ENCODE results near the gene MTOR. TPM values are rescaled to one million over a fixed set of nuclear protein-coding genes. Genes with fewer than 3 reads are reported as not detected.

Gene MTOR
- polyA plus RNA-seq, 1 of the 3 experiments (the other 2 are of a cell fraction), result 20.9 TPM

- Histone ChIP-seq H3K4me2 (no peak overlapping the region), H3F3A (replicated peaks; ENCODE audit: insufficient read depth) (peaks cover 22% of the 10 kb centered on the region), H3K27me3 (ENCODE audit: insufficient read depth) (no peaks in the 10 kb centered on the region), H3K27ac (ENCODE audit: low read depth in 2 of 2, low read length in 1 of 2) (peak overlapping the region in 1 of 2 experiments; percentile 85; a peak in 1 of 4 replicates), H3K9ac (no peak overlapping the region), H3K4me1 (ENCODE audit: control insufficient read depth in 1 of 2, insufficient read depth in 2 of 2, low read depth in 1 of 2, low read length in 1 of 2) (peaks cover 5 to 19% of the 10 kb centered on the region in 2 experiments), H3K9me3 (no peaks in the 10 kb centered on the region), H3K36me3 (replicated peaks in 1 of 2; ENCODE audit: control insufficient read depth in 1 of 2, insufficient read depth in 2 of 2, low read length in 1 of 2) (peaks cover 16 to 17% of the 10 kb centered on the region in 2 experiments), H2AFZ (ENCODE audit: low read depth) (no peak overlapping the region), H3K4me3 (ENCODE audit: low read depth in 2 of 2, low read length in 1 of 2) (no peak overlapping the region), H3K9me2 (no peaks in the 10 kb centered on the region), H4K20me1 (ENCODE audit: insufficient read depth) (no peaks in the 10 kb centered on the region), H3K79me2 (ENCODE audit: insufficient read depth) (no peaks in the 10 kb centered on the region)
- no peak for TF ChIP-seq ELF1 (IDR thresholded peaks at IDR 0.05)
- 95% methylated on average over 8 of the region's 8 CpGs for WGBS (ENCODE audit: low lambda C conversion rate)
- CTCF ChIA-PET, result interaction anchor here (0.6 to 1.3 kb wide), 3 partner anchors 14 to 24 kb away, joined by 3 to 4 read pairs (median 3); no protein-coding TSS in a partner anchor
- no peak for DNase-seq
- POLR2A ChIA-PET, result no interaction called here
Observed at GRCh38 chr1:11157394-11157793, 105.0 kb downstream of the MTOR start.

GRCh38 chr1:11156963-11157362 is 105.4 kb downstream of the MTOR start:
- Histone ChIP-seq H3F3A (replicated peaks; ENCODE audit: insufficient read depth) (peaks cover 22% of the 10 kb centered on the region), H3K36me3 (replicated peaks in 1 of 2; ENCODE audit: control insufficient read depth in 1 of 2, insufficient read depth in 2 of 2, low read length in 1 of 2) (peaks cover 16 to 20% of the 10 kb centered on the region in 2 experiments), H3K27me3 (ENCODE audit: insufficient read depth) (no peaks in the 10 kb centered on the region), H3K4me3 (ENCODE audit: low read depth in 2 of 2, low read length in 1 of 2) (no peak overlapping the region), H2AFZ (ENCODE audit: low read depth) (no peak overlapping the region), H3K9me2 (no peaks in the 10 kb centered on the region), H3K79me2 (ENCODE audit: insufficient read depth) (no peaks in the 10 kb centered on the region), H3K9ac (no peak overlapping the region), H4K20me1 (ENCODE audit: insufficient read depth) (no peaks in the 10 kb centered on the region), H3K4me2 (no peak overlapping the region), H3K4me1 (ENCODE audit: control insufficient read depth in 1 of 2, insufficient read depth in 2 of 2, low read depth in 1 of 2, low read length in 1 of 2) (peaks cover 5 to 19% of the 10 kb centered on the region in 2 experiments), H3K27ac (ENCODE audit: low read depth in 2 of 2, low read length in 1 of 2) (no peak overlapping the region), H3K9me3 (no peaks in the 10 kb centered on the region)
- ChIA-PET CTCF (interaction anchor here (1.0 to 1.3 kb wide), 2 partner anchors 15 to 24 kb away, joined by 3 to 4 read pairs; no protein-coding TSS in a partner anchor), POLR2A (no interaction called here)
- 93% methylated on average over 7 of the region's 7 CpGs for WGBS (ENCODE audit: low lambda C conversion rate)
- no peak for DNase-seq
- TF ChIP-seq RXRA (IDR thresholded peaks at IDR 0.05; ENCODE audit: borderline replicate concordance, low read depth) (no peak), GATA2 (CRISPR knock-in tag; IDR thresholded peaks at IDR 0.05) (no peak), FOXM1 (IDR thresholded peaks at IDR 0.05; ENCODE audit: low read depth) (no peak), GABPA (IDR thresholded peaks at IDR 0.05; ENCODE audit: low read depth) (no peak), MXI1 (IDR thresholded peaks at IDR 0.05; ENCODE audit: low read depth, low read length) (no peak), POLR2AphosphoS5 (IDR thresholded peaks at IDR 0.05; ENCODE audit: low read depth, low read length) (no peak), ZBTB33 (IDR thresholded peaks at IDR 0.05; ENCODE audit: borderline replicate concordance, low read depth) (no peak), SIN3A (IDR thresholded peaks at IDR 0.05; ENCODE audit: borderline replicate concordance, low read depth, low read length) (no peak), USF1 (IDR thresholded peaks at IDR 0.05; ENCODE audit: borderline replicate concordance, low read depth) (no peak), EP300 (IDR thresholded peaks at IDR 0.05; ENCODE audit: borderline replicate concordance in 1 of 2, low read depth in 1 of 2, low read length in 1 of 2) (no peak), FOXJ3 (CRISPR knock-in tag; IDR thresholded peaks at IDR 0.05) (no peak)
